ENCODE results near the gene FURIN.

- TF ChIP-seq POLR2AphosphoS5 (IDR thresholded peaks at IDR 0.05; ENCODE audit: insufficient read depth in 1 of 2, low read depth in 1 of 2) (no peak), CTCF (IDR thresholded peaks at IDR 0.05) (no peak)
Observed at GRCh38 chr15:90924375-90924774, 56.0 kb downstream of the FURIN start.

Measured in vagina (tissue), 2 donors.